Measurements from ENCODE around the gene GRPEL2.
"Not testable (repeated sequence)": the region's sequence is repeated elsewhere in the genome, so short reads cannot be mapped to it uniquely, and the experiment has no call there.

Gene GRPEL2

DNA sequence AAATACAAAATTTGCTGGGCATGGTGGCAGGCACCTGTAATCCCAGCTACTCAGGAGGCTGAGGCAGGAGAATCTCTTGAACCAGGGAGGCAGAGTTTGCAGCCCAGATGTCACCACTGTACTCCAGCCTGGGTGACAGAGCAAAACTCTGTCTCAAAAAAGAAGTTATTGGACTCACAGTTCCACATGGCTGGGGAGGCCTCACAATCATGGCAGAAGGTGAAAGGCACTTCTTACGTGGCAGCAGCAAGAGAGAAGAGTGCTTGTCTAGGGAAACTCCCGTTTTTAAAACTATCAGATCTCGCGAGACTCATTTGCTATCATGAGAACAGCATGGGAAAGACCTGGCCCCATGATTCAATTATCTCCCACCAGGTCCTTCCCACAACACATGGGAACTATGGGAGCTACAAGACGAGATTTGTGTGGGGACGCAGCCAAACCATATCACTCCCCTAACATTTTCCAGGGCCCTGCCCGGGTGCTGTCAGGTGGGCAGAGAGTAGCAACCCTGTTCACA is 53.5 kb downstream of the GRPEL2 start:
- not testable (repeated sequence) for DNase-seq (ENCODE audit: low read depth in 2 of 2)

DNA sequence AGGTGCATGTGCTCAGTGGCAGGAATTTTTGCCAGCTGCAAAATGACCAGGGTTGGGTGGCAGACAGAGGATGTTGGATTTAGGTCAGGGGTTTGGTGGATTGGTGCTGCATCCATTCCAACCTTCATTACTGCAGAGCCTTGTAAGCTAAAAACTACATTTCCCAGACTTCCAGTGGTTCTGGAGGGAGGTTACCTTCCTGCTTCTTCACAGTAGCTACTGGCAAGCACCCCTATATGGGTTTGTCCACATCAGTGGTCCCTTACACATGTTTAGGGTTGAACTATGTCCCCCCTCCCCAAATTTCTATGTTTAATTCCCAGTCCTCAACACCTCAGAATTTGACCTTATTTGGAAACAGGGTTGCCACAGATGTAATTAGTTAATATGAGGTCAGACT is 54.5 kb downstream of the GRPEL2 start:
- DNase-seq (ENCODE audit: low read depth in 2 of 2): no peak

DNA sequence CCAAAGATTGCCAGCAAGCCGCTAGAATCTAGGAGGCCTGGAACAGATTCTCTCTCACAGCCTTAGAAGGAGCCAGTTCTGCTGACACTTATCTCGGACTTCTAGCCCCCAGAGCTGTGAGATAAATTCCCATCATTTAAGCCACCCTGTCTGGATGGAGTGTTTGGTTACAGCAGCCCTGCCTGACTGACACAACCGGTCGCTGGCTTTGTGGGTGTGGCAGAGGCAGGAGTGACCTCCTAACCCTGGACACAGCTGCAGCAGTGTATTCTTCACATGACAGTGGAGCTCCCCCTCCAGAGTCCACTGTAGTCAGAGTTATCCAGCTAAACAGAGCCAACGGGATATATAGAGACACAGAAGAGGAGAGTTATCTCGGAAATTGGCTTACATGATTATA is 55.0 kb downstream of the GRPEL2 start:
- DNase-seq (ENCODE audit: low read depth in 2 of 2): no peak

DNA sequence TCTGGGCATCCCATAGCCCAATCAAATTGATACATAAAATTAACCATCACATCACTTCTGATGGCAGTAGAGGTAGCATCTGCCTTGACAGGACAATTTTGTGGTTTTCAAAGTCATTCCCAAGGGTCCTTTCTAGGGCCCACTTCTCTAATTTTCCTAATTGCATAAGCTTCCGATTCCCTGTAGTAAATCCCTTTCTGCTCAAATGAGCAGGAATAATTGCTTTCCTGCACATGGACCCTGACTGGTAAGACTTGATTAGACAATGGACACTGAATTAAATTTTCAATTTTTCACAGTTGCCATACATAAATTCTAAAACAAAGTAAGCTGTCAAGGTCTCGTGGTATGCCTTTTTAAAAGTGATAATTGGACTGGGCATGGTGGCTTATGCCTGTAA is 55.8 kb downstream of the GRPEL2 start:
- no peak for DNase-seq (ENCODE audit: low read depth in 2 of 2)

DNA sequence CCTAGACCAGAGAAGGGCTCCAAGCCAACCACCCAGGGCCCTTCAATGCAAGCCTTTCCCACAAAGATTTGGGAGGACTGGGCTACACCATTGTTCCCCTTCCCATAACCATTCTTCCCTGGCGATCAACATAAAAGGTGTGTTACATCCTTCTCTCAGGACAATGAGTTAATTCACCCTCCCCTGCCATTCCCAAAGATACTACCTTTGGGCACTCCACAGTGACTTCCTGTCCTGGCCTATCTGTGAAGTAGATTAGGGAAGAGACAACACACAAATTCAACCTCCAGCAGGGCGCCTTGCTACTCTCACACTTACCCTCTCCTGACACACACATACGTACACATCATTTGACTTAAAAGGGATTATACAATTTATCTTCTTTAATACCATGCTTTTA is 57.0 kb downstream of the GRPEL2 start:
- no peak for DNase-seq (ENCODE audit: low read depth in 2 of 2)

All from activated CD4-positive, alpha-beta T cell treated with anti-CD3 and anti-CD28 coated beads for 24 hours (primary cell).